ENCODE data around the gene DCHS2.

Gene DCHS2

GRCh38 chr4:154186035-154186434, 305.6 kb downstream of the DCHS2 start:
- POLR2A ChIA-PET (ENCODE audit: low non-redundant PET): no interaction called here
- DNase-seq (ENCODE audit: low spot score): no peak
- CTCF ChIA-PET: no interaction called here
- TF ChIP-seq CTCF (conservative IDR thresholded peaks at IDR 0.05; ENCODE audit: low read depth): no peak
- H3K27ac ChIP-seq: no peak overlapping the region

- POLR2A ChIA-PET (ENCODE audit: low non-redundant PET): no interaction called here
- CTCF ChIA-PET: no interaction called here
- DNase-seq (ENCODE audit: low spot score): no peak
- no peak for TF ChIP-seq CTCF (conservative IDR thresholded peaks at IDR 0.05; ENCODE audit: low read depth)
- no peak overlapping the region for H3K27ac ChIP-seq
Observed at GRCh38 chr4:154184238-154184637, 307.4 kb downstream of the DCHS2 start.

- ChIA-PET POLR2A (ENCODE audit: low non-redundant PET) (no interaction called here), CTCF (no interaction called here)
- DNase-seq (ENCODE audit: low spot score): no peak
- TF ChIP-seq CTCF (conservative IDR thresholded peaks at IDR 0.05; ENCODE audit: low read depth): no peak
- no peak overlapping the region for H3K27ac ChIP-seq
Observed at GRCh38 chr4:154183264-154183663, 308.3 kb downstream of the DCHS2 start.
